ENCODE measurements around the gene STRN.
"Not testable (repeated sequence)": the region's sequence is repeated elsewhere in the genome, so short reads cannot be mapped to it uniquely, and the experiment has no call there.

Gene STRN

GRCh38 chr2:36834731-36835524 is 131.4 kb downstream of the STRN start:
- no peak for DNase-seq

DNA sequence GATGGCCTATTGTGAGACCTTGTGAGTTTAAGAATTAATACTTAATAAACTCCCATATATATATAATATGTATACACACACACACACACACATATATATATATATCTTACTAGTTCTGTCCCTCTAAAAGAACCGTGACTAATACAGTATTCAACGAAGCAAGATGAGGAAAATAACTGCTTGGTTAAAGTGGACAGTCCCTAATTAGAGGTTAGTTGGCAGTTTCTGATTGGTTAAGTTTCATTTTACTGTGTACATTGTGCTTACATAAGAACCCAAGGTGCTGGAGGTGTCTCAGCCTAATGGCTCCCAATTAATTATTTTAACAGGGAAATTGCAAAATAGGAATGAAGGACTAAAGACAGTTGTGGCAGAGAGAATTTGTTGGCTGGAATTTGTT is 132.1 kb downstream of the STRN start:
- no peak for DNase-seq

- DNase-seq = no peak
Observed at GRCh38 chr2:36831185-36831584, 135.2 kb downstream of the STRN start.

DNA sequence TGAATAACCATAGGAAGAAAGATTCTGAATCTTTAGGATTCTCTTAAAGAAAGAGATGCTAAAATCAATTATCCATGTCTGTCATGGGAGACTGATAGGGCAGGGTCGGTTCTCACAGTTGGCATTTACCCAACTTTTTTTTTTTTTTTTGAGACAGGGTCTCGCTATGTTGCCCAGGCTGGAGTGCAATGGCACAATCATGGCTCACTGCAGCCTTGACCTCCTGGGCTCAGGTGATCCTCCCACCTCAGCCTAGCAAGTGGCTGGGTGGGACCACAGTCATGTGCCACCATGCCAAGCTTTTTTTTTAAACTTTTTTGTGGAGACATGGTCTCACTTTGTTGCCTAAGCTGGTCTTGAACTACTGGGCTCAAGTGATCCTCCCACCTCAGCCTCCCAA is 141.7 kb downstream of the STRN start:
- not testable (repeated sequence) for DNase-seq

DNA sequence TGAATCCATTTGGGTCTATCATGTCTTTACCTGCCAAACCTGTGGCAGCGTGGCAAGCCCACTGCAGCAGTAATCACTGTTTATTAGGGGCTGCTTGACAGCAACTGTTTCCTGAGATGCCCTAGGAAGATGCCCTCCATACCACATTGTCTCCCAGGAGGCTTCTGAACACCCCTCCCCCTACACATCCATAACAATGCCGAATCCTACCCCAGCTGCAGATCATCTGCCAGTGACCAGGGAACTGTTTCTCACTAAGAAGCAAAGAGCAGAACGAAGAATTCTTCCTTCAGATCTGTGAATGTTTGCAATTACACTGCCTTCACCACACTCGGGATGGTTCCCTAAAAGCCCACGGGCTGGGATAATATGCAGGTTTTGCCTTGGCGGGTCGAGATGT is 142.1 kb downstream of the STRN start:
- no peak for DNase-seq

DNA sequence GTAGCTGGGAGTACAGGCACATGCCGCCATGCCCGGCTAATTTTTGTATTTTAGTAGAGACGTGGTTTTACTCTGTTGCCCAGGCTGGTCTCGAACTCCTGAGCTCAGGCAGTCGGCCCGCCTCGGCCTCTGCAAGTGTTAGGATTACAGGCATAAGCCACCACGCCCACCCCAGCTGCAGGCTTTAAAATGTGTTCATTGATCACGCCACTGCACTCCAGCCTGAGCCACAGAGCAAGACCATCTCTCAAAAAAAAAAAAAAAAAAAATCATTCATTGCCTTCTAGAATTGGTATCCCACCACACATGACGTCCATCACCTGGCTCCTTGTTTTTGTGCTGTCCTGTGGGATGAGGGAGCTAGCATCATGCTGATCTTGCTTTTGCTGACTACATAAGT is 142.5 kb downstream of the STRN start:
- no peak for DNase-seq

GRCh38 chr2:36820942-36821605 is 145.3 kb downstream of the STRN start:
- DNase-seq = no peak

GRCh38 chr2:36819095-36819711 is 147.1 kb downstream of the STRN start:
- no peak for DNase-seq

DNA sequence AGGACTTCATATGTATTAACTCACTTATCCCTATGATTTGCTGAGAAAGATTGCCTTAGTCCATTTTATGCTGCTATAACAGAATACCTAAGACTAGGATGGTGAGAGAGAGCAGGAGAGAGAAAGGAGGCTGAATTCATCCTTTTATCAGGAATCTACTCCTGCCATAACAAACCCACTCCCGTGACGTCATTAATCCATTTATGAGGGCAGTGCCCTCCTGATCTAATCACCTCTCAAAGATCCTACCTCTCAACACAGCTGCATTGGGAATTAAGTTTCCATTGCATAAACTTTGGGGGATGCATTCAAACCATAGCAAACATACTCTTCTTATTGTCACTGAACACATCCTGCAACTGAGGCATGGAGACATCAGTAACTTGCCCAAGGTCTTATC is 147.8 kb downstream of the STRN start:
- no peak for DNase-seq

- DNase-seq = no peak
Observed at GRCh38 chr2:36812196-36812595, 154.1 kb downstream of the STRN start.

- DNase-seq = no peak
Observed at GRCh38 chr2:36811071-36811470, 155.3 kb downstream of the STRN start.

DNA sequence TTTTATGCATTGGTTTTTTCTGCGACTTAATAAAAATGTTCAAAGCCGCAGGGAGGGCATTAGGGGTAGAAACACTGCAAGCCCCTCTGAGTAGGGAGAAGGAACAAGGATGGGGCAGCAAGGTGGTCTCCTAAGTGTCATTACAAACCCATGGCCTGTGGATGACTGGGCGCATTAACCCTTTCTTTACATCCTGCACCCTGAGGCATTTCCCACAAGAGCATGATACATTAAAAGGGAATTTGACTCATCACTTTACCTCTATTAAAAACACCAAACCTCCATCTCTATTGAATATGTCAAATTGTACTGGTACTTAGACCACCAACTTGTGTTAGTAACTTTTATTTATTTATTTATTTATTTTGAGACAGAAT is 157.3 kb downstream of the STRN start:
- DNase-seq = no peak

- DNase-seq = no peak
Observed at GRCh38 chr2:36808386-36809068, 157.8 kb downstream of the STRN start.

DNA sequence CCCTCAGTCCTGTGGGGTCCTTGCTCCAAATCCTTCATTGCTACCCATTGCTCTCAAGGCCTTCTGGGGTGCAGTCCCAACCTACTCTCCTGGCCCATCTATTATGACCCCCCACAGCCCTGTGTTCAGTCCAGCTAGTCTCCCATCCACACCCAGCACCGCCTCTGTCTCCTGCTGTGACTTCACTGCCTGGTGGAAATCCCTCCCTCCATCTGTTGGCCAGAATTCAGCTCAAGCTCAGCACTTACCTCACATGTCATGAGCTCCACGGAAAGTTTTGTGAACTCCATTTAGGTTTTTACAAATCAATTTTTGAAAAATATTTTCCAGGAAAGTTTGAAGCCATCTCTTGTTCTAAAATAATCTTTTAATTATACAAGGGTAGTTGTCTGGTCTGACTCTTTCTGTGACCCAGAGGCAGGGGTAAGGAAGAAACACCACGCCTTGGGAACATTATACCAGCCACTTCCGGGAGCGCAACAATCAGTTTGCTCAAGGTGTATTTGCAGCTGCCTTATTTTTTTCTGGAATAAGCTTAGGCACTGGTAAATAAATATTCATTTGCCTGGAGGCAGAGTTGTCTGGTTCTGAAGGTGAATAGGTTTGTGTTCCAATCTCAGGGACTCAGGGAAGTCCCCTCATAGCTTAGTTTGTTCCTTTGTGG is 159.0 kb downstream of the STRN start:
- DNase-seq = no peak

GRCh38 chr2:36805635-36806224 is 160.6 kb downstream of the STRN start:
- DNase-seq = no peak

DNA sequence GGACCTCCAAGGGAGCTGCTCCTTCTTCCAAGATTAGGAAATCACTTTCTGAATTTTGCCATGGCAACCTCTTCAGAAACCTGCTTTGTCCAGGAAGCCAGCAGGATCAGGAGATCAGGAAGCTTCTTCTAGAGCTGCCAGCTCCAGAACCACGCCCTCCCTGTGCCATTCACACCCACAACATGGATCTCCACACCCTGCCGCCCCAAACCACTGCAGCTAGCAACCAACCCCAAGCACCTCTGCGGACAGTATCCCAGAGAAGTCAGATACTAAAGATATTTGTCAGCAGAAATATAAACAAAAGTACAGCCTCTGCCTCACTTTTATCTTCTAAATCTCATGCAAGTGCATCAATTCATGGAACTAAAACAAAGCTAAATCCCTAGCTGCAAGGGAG is 163.4 kb downstream of the STRN start:
- DNase-seq = no peak

DNA sequence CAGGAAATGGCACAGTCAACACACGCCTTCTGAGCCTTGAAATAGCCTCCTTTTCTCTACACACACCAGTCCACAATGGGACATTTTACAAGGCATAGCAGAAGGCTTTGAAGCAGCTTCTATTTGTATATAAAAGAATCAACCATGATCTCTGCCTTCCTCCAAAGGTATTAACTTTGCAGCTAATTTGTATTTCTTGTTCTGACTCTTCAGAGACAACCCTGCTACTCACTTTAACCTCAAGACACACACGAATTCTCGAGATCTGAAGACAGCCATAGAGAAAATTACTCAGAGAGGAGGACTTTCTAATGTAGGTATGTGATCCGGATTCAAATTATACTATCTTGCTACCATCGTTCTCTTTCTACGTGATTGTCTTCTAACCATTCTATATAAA is 165.2 kb downstream of the STRN start:
- no peak for DNase-seq

GRCh38 chr2:36800381-36800780 is 166.0 kb downstream of the STRN start:
- DNase-seq = peak; percentile 77

- no peak for DNase-seq
Observed at GRCh38 chr2:36798724-36799123, 167.6 kb downstream of the STRN start.

- no peak for DNase-seq
Observed at GRCh38 chr2:36797324-36798070, 168.8 kb downstream of the STRN start.
